22Rv1 (cell line): ENCODE measurements around the gene CDKAL1.

Source experiments
- H3K27ac ChIP-seq: fragments of 450-650 bp; 2 replicates; pipeline ENCODE4 v1.5.1; 2017
- CTCF ChIP-seq: fragments of 450-650 bp; IDR thresholded peaks from 2 replicates; pipeline ENCODE4 v1.5.1; 2017; ENCODE audit warnings: mild to moderate bottlenecking
- ZFX ChIP-seq: fragments of 450-650 bp; IDR thresholded peaks from 2 replicates; pipeline ENCODE4 v1.6.1; 2017; ENCODE audit warnings: antibody characterized with exemption, borderline replicate concordance

CDKAL1 gene

GRCh38 chr6:21278375-21278745, 744.1 kb downstream of the CDKAL1 start:
- H3K27ac ChIP-seq, result no peak overlapping the region

GRCh38 chr6:21279619-21280018, 745.4 kb downstream of the CDKAL1 start:
- no peak overlapping the region for H3K27ac ChIP-seq
- TF ChIP-seq CTCF (no peak), ZFX (no peak)

More at GRCh38 chr6:21278375-21278745, 744.1 kb downstream of the CDKAL1 start:
- TF ChIP-seq ZFX, result no peak
- TF ChIP-seq CTCF, result no peak

- no peak for TF ChIP-seq ZFX
- no peak for TF ChIP-seq CTCF
- H3K27ac ChIP-seq, result no peak overlapping the region
These were observed 747.1 kb downstream of the CDKAL1 start for GRCh38 chr6:21281366-21281765.
